A549 (cell line): Measurements from ENCODE around the gene PLCL1. TPM values are rescaled to one million over a fixed set of nuclear protein-coding genes. Genes with fewer than 3 reads are reported as not detected.

Experiments used
- ATAC-seq, 2 experiments: fragments of 200-7000 bp in 1 of 2; fragments of >200 bp in 1 of 2; cut with Nextera tagmentation in 1 of 2; cut with Tn5 transposase in 1 of 2; 3 replicates each; pipeline versions ENCODE4 v1.8.0 to v1.9.1; 2018 to 2020; ENCODE audit warnings: mild to moderate bottlenecking in 1 of 2, moderate library complexity in 1 of 2
- CTCF ChIA-PET: fragments of 300-600 bp; sonication (Branson Sonifier 250); formaldehyde crosslinking; extraction: SDS; loops from one replicate; lab custom pipeline; 2021; ENCODE audit warnings: antibody characterized with exemption, inconsistent platforms; lab: Yijun Ruan, JAX
- POLR2A ChIA-PET: fragments of 350-600 bp; formaldehyde crosslinking; extraction: SDS; loops from one replicate; lab custom pipeline; 2021; ENCODE audit warnings: antibody characterized with exemption, inconsistent platforms; lab: Yijun Ruan, JAX
- DNase-seq, 2 experiments: peaks; one replicate each; pipeline versions ENCODE4 v3.0.0 to v3.0.0-alpha.2; 2011 to 2016; ENCODE audit warnings: low read depth in 1 of 2, low spot score in 1 of 2
- FAIRE-seq: peaks from 2 replicates; lab custom pipeline; 2011; peaks lifted over from hg19 to GRCh38; lab: Jason Lieb, UNC
- H3K27ac ChIP-seq, 2 experiments: fragments of >200 bp; sonication (Bioruptor Twin); formaldehyde crosslinking; 3 replicates each; pipeline ENCODE4 v1.5.1; 2016 to 2017
- H3K4me1 ChIP-seq: fragments of >200 bp; sonication (Bioruptor Twin); formaldehyde crosslinking; 3 replicates; pipeline ENCODE4 v1.6.1; 2016
- H3K4me2 ChIP-seq: fragments of >200 bp; sonication (Bioruptor Twin); formaldehyde crosslinking; 3 replicates; pipeline ENCODE4 v1.6.1; 2016
- H3K4me3 ChIP-seq: fragments of >200 bp; sonication (Bioruptor Twin); formaldehyde crosslinking; 3 replicates; pipeline ENCODE4 v1.5.1; 2016
- H3K9me3 ChIP-seq: fragments of >200 bp; sonication (Bioruptor Twin); formaldehyde crosslinking; 3 replicates; pipeline ENCODE4 v1.6.1; 2016
- CBX2 ChIP-seq: fragments of 200-600 bp; sonication (generic); IDR thresholded peaks from 2 replicates; pipeline ENCODE4 v1.6.1; 2016; ENCODE audit warnings: low read depth, mild to moderate bottlenecking, borderline replicate concordance
- CEBPB ChIP-seq, 2 experiments: fragments of >200 bp in 1 of 2; sonication (Bioruptor Twin) in 1 of 2; formaldehyde crosslinking in 1 of 2; IDR thresholded peaks; 2 replicates each; pipeline ENCODE4 v1.6.1; 2012 to 2016
- CHD4 ChIP-seq: fragments of 200-600 bp; sonication (generic); IDR thresholded peaks from 2 replicates; pipeline ENCODE4 v1.6.1; 2016; ENCODE audit warnings: antibody characterized with exemption, mild to moderate bottlenecking, borderline replicate concordance
- EP300 ChIP-seq, 2 experiments: fragments of >200 bp; sonication (Bioruptor Twin); formaldehyde crosslinking; IDR thresholded peaks; 2 replicates in 1 of 2; 3 replicates in 1 of 2; pipeline ENCODE4 v1.6.1; 2016 to 2017
- HOXB13 ChIP-seq: fragments of 250-450 bp; sonication (Bioruptor Pico); IDR thresholded peaks from 2 replicates; pipeline ENCODE4 v1.5.0; 2020; ENCODE audit warnings: low read depth, mild to moderate bottlenecking, moderate library complexity
- MAZ ChIP-seq: fragments of 150-350 bp; IDR thresholded peaks from 2 replicates; pipeline ENCODE4 v1.6.1; 2014; ENCODE audit warnings: antibody characterized with exemption, low read depth, low read length, borderline replicate concordance
- PHF8 ChIP-seq: fragments of 200-600 bp; sonication (generic); IDR thresholded peaks from 2 replicates; pipeline ENCODE4 v1.6.1; 2016; ENCODE audit warnings: low read depth, mild to moderate bottlenecking, antibody characterized with exemption, moderate library complexity, borderline replicate concordance
- RARB ChIP-seq: fragments of 250-450 bp; sonication (Bioruptor Pico); IDR thresholded peaks from 2 replicates; pipeline ENCODE4 v1.8.0; 2021; ENCODE audit warnings: mild to moderate bottlenecking, moderate library complexity
- TP53 ChIP-seq: fragments of 250-450 bp; sonication (Bioruptor Pico); IDR thresholded peaks from 2 replicates; pipeline ENCODE4 v1.5.0; 2021; ENCODE audit warnings: mild to moderate bottlenecking, moderate library complexity
- ZFP36 ChIP-seq: fragments of 450-650 bp; IDR thresholded peaks from 2 replicates; pipeline ENCODE4 v1.6.1; 2014; ENCODE audit warnings: borderline replicate concordance; ENCODE audit not compliant: partially characterized antibody
- WGBS: methylation state at CpG from one replicate; pipeline ENCODE4 v1.1.6; 2017; ENCODE audit errors: missing lambda C conversion rate; 5-methylcytosine and 5-hydroxymethylcytosine counted together
- polyA plus RNA-seq, 4 experiments: library from polyadenylated mRNA; depleted of rRNA in 3 of 4; stranded (reverse); fragments of >200 nt; fragmentation: RNase III in 1 of 4; extraction: RNeasy Plus Mini Kit Qiagen cat#74134 plus additional on column Dnase treatment in 1 of 4; gene quantifications; 2 replicates in 3 of 4; 3 replicates in 1 of 4; pipeline ENCODE4 v1.2.3, GENCODE V29; 2011 to 2017
- TF ChIP-seq, protein P1 (sequence below): IDR thresholded peaks from 2 replicates; pipeline ENCODE4 v1.6.1; 2012
- TF ChIP-seq, protein P2 (sequence below): IDR thresholded peaks from 2 replicates; pipeline ENCODE4 v1.6.1; 2012
- TF ChIP-seq, protein P3 (sequence below): fragments of 150-350 bp; IDR thresholded peaks from 2 replicates; pipeline ENCODE4 v1.6.1; 2014; ENCODE audit warnings: low read depth, mild to moderate bottlenecking, low read length
- TF ChIP-seq, protein P4 (sequence below): fragments of >200 bp; sonication (Bioruptor Twin); formaldehyde crosslinking; IDR thresholded peaks from 2 replicates; pipeline ENCODE4 v1.6.1; 2016
- TF ChIP-seq, protein P5 (sequence below): fragments of 200-600 bp; sonication (generic); IDR thresholded peaks from 2 replicates; pipeline ENCODE4 v1.6.1; 2016; ENCODE audit warnings: antibody characterized with exemption, mild to moderate bottlenecking, moderate library complexity

PLCL1 gene
- polyA plus RNA-seq, 2 of the 4 experiments (the other 2 are of a cell fraction) = 0.03 TPM

DNA sequence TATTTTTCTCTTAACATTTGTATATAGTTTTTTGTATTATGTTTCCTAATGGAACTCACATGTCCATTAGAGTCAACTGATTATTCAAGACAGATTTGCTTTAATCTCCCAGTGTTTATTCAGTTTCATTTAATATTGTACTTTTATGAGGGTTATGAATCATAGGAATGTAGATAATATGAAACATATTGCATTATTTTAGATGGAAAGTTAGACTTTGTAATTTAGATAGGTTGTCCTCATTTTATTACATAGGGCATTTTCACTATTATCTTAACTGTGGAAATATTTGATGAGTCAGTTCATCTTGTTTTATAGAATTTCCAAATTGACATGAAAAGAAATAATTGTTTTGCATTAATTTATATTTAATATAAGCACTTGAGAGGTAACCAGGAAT, 240.8 kb downstream of the PLCL1 start (continued):
- TF ChIP-seq, protein P1, sequence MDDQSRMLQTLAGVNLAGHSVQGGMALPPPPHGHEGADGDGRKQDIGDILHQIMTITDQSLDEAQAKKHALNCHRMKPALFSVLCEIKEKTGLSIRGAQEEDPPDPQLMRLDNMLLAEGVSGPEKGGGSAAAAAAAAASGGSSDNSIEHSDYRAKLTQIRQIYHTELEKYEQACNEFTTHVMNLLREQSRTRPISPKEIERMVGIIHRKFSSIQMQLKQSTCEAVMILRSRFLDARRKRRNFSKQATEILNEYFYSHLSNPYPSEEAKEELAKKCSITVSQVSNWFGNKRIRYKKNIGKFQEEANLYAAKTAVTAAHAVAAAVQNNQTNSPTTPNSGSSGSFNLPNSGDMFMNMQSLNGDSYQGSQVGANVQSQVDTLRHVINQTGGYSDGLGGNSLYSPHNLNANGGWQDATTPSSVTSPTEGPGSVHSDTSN = no peak

DNA sequence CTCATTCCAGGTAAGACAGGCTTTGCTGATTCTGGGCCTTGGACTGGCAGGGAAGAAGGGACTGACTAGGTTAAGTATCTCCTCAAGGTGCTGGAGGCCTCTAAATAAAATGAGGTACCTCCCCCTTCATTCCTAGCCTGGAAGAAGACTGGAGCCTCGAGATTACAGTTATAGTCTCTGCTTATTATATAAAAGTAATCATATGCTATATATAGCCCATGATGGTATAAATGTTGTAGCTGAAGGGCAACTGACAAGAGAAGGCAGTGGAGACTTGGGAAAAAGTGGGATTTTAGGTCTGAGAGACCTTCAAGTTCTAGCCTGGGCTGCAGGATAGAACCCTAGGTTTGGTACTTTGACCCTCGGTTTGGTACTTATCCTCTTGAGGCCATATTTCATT, 248.3 kb downstream of the PLCL1 start:
- no peak for ATAC-seq
- ChIA-PET CTCF (no interaction called here), POLR2A (no interaction called here)
- DNase-seq = no peak
- Histone ChIP-seq H3K4me3 (no peak overlapping the region), H3K4me1 (no peaks in the 10 kb centered on the region), H3K9me3 (no peaks in the 10 kb centered on the region), H3K27ac (no peak overlapping the region), H3K4me2 (no peak overlapping the region)
- FAIRE-seq = no peak
- TF ChIP-seq, protein P2, sequence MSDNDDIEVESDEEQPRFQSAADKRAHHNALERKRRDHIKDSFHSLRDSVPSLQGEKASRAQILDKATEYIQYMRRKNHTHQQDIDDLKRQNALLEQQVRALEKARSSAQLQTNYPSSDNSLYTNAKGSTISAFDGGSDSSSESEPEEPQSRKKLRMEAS = no peak
- TF ChIP-seq CEBPB (IDR thresholded peaks at IDR 0.05) = no peak
- TF ChIP-seq MAZ = no peak
- TF ChIP-seq CHD4 = no peak
- no peak for TF ChIP-seq PHF8
- no peak for TF ChIP-seq RARB (CRISPR knock-in tag)
- TF ChIP-seq ZFP36 = no peak
- TF ChIP-seq, protein P3, sequence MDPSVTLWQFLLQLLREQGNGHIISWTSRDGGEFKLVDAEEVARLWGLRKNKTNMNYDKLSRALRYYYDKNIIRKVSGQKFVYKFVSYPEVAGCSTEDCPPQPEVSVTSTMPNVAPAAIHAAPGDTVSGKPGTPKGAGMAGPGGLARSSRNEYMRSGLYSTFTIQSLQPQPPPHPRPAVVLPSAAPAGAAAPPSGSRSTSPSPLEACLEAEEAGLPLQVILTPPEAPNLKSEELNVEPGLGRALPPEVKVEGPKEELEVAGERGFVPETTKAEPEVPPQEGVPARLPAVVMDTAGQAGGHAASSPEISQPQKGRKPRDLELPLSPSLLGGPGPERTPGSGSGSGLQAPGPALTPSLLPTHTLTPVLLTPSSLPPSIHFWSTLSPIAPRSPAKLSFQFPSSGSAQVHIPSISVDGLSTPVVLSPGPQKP = no peak
- TF ChIP-seq, protein P4, sequence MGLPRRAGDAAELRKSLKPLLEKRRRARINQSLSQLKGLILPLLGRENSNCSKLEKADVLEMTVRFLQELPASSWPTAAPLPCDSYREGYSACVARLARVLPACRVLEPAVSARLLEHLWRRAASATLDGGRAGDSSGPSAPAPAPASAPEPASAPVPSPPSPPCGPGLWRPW = no peak
- TF ChIP-seq, protein P5, sequence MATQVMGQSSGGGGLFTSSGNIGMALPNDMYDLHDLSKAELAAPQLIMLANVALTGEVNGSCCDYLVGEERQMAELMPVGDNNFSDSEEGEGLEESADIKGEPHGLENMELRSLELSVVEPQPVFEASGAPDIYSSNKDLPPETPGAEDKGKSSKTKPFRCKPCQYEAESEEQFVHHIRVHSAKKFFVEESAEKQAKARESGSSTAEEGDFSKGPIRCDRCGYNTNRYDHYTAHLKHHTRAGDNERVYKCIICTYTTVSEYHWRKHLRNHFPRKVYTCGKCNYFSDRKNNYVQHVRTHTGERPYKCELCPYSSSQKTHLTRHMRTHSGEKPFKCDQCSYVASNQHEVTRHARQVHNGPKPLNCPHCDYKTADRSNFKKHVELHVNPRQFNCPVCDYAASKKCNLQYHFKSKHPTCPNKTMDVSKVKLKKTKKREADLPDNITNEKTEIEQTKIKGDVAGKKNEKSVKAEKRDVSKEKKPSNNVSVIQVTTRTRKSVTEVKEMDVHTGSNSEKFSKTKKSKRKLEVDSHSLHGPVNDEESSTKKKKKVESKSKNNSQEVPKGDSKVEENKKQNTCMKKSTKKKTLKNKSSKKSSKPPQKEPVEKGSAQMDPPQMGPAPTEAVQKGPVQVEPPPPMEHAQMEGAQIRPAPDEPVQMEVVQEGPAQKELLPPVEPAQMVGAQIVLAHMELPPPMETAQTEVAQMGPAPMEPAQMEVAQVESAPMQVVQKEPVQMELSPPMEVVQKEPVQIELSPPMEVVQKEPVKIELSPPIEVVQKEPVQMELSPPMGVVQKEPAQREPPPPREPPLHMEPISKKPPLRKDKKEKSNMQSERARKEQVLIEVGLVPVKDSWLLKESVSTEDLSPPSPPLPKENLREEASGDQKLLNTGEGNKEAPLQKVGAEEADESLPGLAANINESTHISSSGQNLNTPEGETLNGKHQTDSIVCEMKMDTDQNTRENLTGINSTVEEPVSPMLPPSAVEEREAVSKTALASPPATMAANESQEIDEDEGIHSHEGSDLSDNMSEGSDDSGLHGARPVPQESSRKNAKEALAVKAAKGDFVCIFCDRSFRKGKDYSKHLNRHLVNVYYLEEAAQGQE = no peak
- no peak for TF ChIP-seq CBX2
- no peak for TF ChIP-seq EP300 (IDR thresholded peaks at IDR 0.05)
- TF ChIP-seq, protein P1 = no peak
- TF ChIP-seq HOXB13 (CRISPR knock-in tag) = no peak
- WGBS = 3% methylated on average over 2 of the region's 2 CpGs

DNA sequence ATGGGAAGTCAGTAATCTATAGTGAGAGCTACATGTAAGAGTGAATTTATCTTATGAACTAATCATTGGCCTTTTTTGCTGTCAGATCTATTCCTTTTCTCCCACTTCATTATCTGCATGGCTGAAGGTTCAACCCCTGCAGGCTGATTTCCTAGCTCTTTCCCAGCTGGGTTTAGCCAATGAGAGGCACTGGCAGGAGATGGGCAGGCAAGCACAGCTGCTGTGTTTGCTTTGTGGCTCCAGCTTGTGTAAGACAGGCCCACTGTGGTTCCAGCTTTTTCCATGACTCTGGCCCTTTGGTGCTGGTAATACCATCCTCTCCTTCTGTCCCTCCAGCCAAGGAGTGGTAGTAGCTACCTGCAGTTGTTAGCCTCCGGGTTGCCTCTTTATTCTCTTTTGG, 248.8 kb downstream of the PLCL1 start:
- no peak for ATAC-seq
- Histone ChIP-seq H3K4me1 (no peaks in the 10 kb centered on the region), H3K4me2 (no peak overlapping the region)
- POLR2A ChIA-PET = no interaction called here
- TF ChIP-seq TP53 (CRISPR knock-in tag) = no peak
- TF ChIP-seq, all 56 proteins: peak for 0
- CTCF ChIA-PET = no interaction called here
- WGBS = 0% methylated on average over 1 of the region's 1 CpG
- H3K9me3 ChIP-seq = no peaks in the 10 kb centered on the region
- DNase-seq (no peak), FAIRE-seq (no peak)
- no peak overlapping the region for H3K4me3 ChIP-seq
- H3K27ac ChIP-seq = no peak overlapping the region
